Hepatocyte (in vitro differentiated cells): Measurements from ENCODE around the gene ST6GAL1. TPM values are rescaled to one million over a fixed set of nuclear protein-coding genes. Genes with fewer than 3 reads are reported as not detected.

ENCODE experiments used
- DNase-seq: peaks from one replicate; pipeline ENCODE4 v3.0.0-alpha.2; 2016; ENCODE audit warnings: low spot score
- H2AFZ ChIP-seq: fragments of 200-600 bp; sonication (generic); 2 replicates; pipeline ENCODE4 v1.6.0; 2016; ENCODE audit warnings: antibody characterized with exemption, mild to moderate bottlenecking
- H3K27ac ChIP-seq: fragments of 200-600 bp; sonication (generic); 2 replicates; pipeline ENCODE4 v1.5.1; 2016; ENCODE audit warnings: mild to moderate bottlenecking
- H3K27me3 ChIP-seq: fragments of 200-600 bp; sonication (generic); 2 replicates; pipeline ENCODE4 v1.6.1; 2016
- H3K36me3 ChIP-seq: fragments of 200-600 bp; sonication (generic); replicated peaks from 2 replicates; pipeline ENCODE4 v1.5.1; 2016; ENCODE audit warnings: low read depth; ENCODE audit not compliant: insufficient read depth
- H3K4me1 ChIP-seq: fragments of 200-600 bp; sonication (generic); 2 replicates; pipeline ENCODE4 v1.5.1; 2016; ENCODE audit warnings: mild to moderate bottlenecking, moderate library complexity; ENCODE audit not compliant: insufficient read depth
- H3K4me2 ChIP-seq: fragments of 200-600 bp; sonication (generic); 2 replicates; pipeline ENCODE4 v1.6.0; 2016
- H3K4me3 ChIP-seq: fragments of 200-600 bp; sonication (generic); 2 replicates; pipeline ENCODE4 v1.5.1; 2016; ENCODE audit warnings: mild to moderate bottlenecking
- H3K79me2 ChIP-seq: fragments of 200-600 bp; sonication (generic); 2 replicates; pipeline ENCODE4 v1.6.0; 2017; ENCODE audit warnings: mild to moderate bottlenecking
- H3K9me2 ChIP-seq: fragments of 200-600 bp; sonication (generic); replicated peaks from 2 replicates; pipeline ENCODE4 v1.6.0; 2017; ENCODE audit warnings: mild to moderate bottlenecking; ENCODE audit not compliant: insufficient read depth
- H3K9me3 ChIP-seq: fragments of 200-600 bp; sonication (generic); 2 replicates; pipeline ENCODE4 v1.5.1; 2016; ENCODE audit warnings: low read depth, mild to moderate bottlenecking
- H4K20me1 ChIP-seq: fragments of 200-600 bp; sonication (generic); 2 replicates; pipeline ENCODE4 v1.6.0; 2016; ENCODE audit warnings: mild to moderate bottlenecking; ENCODE audit not compliant: insufficient read depth, poor library complexity, severe bottlenecking
- EZH2 ChIP-seq: fragments of 200-600 bp; sonication (generic); IDR thresholded peaks from 2 replicates; pipeline ENCODE4 v1.6.1; 2016; ENCODE audit warnings: antibody characterized with exemption, mild to moderate bottlenecking, borderline replicate concordance
- EZH2phosphoT487 ChIP-seq: fragments of 200-600 bp; sonication (generic); IDR thresholded peaks from one replicate; pipeline ENCODE4 v1.6.1; 2018; ENCODE audit warnings: antibody characterized with exemption, mild to moderate bottlenecking, low read depth, moderate library complexity; ENCODE audit not compliant: unreplicated experiment, severe bottlenecking
- WGBS: methylation state at CpG from one replicate; pipeline ENCODE4 v1.1.6; 2016; ENCODE audit warnings: low lambda C conversion rate; ENCODE audit errors: missing lambda C conversion rate; 5-methylcytosine and 5-hydroxymethylcytosine counted together
- polyA plus RNA-seq: library from polyadenylated mRNA; unstranded; fragments of >200 nt; fragmentation: Nextera tagmentation; extraction: Ambion mirVana; gene quantifications from 2 replicates; pipeline ENCODE4 v1.2.1, GENCODE V29; 2016
- total RNA-seq: library from RNA; depleted of rRNA; stranded (reverse); fragments of >200 nt; gene quantifications from 2 replicates; pipeline ENCODE4 v1.2.3, GENCODE V29; 2014
- TF ChIP-seq, protein P1 (sequence below): fragments of 200-600 bp; sonication (generic); IDR thresholded peaks from 2 replicates; pipeline ENCODE4 v1.5.1; 2016; ENCODE audit warnings: antibody characterized with exemption, mild to moderate bottlenecking; ENCODE audit not compliant: poor library complexity

Gene ST6GAL1
- total and polyA plus RNA-seq, 2 experiments from 2014 or later: 57.5 to 109 TPM

DNA sequence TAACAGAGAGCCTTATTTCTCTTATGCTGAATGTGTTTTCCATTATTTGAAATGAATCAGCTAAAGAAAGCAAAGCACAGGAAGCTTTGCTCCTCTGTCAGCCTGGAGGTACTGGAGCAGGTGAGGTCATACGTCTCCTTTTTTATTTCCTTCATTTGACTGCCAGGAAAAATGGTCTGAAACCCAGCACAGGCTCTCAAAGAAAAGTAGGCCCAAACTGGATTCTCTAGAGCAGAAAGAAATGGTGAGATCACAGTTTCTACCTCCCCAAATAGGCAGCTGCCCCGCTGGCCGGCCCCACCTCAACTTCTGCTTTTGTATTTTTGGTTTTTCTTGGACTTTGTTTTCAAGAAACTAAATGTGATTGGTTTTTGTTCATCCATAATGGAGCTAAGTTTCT lies 113.9 kb downstream of the ST6GAL1 start:
- H3K27me3 ChIP-seq: no peaks in the 10 kb centered on the region
- peaks cover 21% of the 10 kb centered on the region for H3K4me1 ChIP-seq
- H3K27ac ChIP-seq: peak overlapping the region; percentile 74
- no peaks in the 10 kb centered on the region for H3K9me2 ChIP-seq
- H3K4me3 ChIP-seq: no peak overlapping the region
- 86% methylated on average over 3 of the region's 3 CpGs for WGBS
- H2AFZ ChIP-seq: no peak overlapping the region
- no peaks in the 10 kb centered on the region for H3K9me3 ChIP-seq
- H4K20me1 ChIP-seq: no peaks in the 10 kb centered on the region
- H3K4me2 ChIP-seq: peak overlapping the region; percentile 11
- no peaks in the 10 kb centered on the region for H3K36me3 ChIP-seq
- H3K79me2 ChIP-seq: peaks cover 56% of the 10 kb centered on the region
- no peak for DNase-seq
- TF ChIP-seq EZH2phosphoT487 (no peak), EZH2 (no peak)
- TF ChIP-seq, protein P1, sequence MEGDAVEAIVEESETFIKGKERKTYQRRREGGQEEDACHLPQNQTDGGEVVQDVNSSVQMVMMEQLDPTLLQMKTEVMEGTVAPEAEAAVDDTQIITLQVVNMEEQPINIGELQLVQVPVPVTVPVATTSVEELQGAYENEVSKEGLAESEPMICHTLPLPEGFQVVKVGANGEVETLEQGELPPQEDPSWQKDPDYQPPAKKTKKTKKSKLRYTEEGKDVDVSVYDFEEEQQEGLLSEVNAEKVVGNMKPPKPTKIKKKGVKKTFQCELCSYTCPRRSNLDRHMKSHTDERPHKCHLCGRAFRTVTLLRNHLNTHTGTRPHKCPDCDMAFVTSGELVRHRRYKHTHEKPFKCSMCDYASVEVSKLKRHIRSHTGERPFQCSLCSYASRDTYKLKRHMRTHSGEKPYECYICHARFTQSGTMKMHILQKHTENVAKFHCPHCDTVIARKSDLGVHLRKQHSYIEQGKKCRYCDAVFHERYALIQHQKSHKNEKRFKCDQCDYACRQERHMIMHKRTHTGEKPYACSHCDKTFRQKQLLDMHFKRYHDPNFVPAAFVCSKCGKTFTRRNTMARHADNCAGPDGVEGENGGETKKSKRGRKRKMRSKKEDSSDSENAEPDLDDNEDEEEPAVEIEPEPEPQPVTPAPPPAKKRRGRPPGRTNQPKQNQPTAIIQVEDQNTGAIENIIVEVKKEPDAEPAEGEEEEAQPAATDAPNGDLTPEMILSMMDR: no peak

DNA sequence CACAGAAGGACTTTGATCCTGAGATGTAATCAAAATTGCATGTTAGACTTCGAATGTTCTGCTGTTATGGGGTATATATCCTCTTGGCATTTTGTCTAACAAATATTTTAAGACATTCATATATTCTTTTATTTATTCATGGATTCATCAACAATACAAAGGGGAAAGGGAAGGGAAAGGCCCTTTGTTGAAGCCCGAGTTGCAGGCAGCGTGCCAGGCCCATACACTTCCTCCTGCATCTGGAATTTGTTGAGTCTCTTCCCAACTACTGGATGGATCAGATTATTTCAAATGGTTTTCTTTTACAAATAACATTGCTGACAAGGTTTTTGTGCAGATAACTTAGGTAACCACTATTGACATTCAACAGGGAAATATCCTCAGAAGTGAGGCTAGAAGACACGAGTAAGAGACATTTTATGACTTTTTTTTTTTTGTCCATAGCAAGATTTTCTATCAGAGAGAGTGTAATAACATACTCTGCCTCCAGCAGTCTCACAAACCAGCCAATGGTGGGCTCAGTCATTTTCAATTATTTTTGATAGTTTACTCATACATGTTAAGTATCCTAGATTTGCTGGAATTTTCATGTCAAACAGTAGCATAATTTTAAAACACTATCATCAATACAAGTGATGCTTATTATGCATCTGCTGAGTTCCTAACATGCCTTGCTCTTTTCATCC lies 114.7 kb downstream of the ST6GAL1 start:
- Histone ChIP-seq H3K9me2 (no peaks in the 10 kb centered on the region), H3K27me3 (no peaks in the 10 kb centered on the region), H3K4me3 (no peak overlapping the region), H2AFZ (no peak overlapping the region), H3K27ac (peak overlapping the region; percentile 74), H4K20me1 (no peaks in the 10 kb centered on the region), H3K9me3 (no peaks in the 10 kb centered on the region), H3K4me2 (peak overlapping the region; percentile 11), H3K4me1 (peaks cover 26% of the 10 kb centered on the region), H3K79me2 (peaks cover 59% of the 10 kb centered on the region), H3K36me3 (no peaks in the 10 kb centered on the region)
- DNase-seq: no peak
- WGBS: 79% methylated on average over 4 of the region's 4 CpGs
- TF ChIP-seq EZH2 (no peak), EZH2phosphoT487 (no peak)
- TF ChIP-seq, protein P1: peak; percentile 7

DNA sequence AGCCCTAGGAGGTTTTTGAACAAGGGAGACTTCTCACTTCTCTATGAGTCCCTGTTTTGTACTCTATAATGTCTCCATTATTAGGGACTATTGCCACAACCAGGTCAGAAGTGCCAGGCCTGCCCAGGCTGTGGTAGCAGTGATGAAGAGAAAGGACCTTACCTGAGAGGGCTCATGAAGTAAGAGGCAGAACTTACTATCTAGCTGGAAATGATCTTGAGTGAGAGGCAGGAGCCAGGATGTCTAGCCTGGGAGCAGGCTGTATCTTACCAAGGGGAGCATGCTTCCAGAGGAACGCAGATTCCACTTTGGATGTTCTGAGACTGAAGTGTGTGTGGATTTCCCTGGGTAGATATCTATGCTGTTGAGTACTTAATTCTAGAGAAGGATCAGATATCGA lies 115.7 kb downstream of the ST6GAL1 start:
- peaks cover 21% of the 10 kb centered on the region for H3K4me1 ChIP-seq

More for the DNA sequence above, 115.7 kb downstream of the ST6GAL1 start:
- no peak overlapping the region for H3K27ac ChIP-seq
- no peak overlapping the region for H3K4me3 ChIP-seq
- no peak for DNase-seq
- no peak overlapping the region for H2AFZ ChIP-seq
- 96% methylated on average over 2 of the region's 2 CpGs for WGBS
- peaks cover 67% of the 10 kb centered on the region for H3K79me2 ChIP-seq
- H3K9me2 ChIP-seq: no peaks in the 10 kb centered on the region
- TF ChIP-seq EZH2: no peak
- TF ChIP-seq EZH2phosphoT487: no peak
- TF ChIP-seq, protein P1: no peak
- H3K4me2 ChIP-seq: no peak overlapping the region
- no peaks in the 10 kb centered on the region for H3K36me3 ChIP-seq
- H3K27me3 ChIP-seq: no peaks in the 10 kb centered on the region
- no peaks in the 10 kb centered on the region for H3K9me3 ChIP-seq
- no peaks in the 10 kb centered on the region for H4K20me1 ChIP-seq
